ENCODE data around the gene RAB25.

GRCh38 chr1:156100205-156100995, 39.4 kb downstream of the RAB25 start:
- TF ChIP-seq CTCF (IDR thresholded peaks at IDR 0.05) (no peak), POLR2A (IDR thresholded peaks at IDR 0.05) (no peak), EP300 (IDR thresholded peaks at IDR 0.05) (no peak)

All from ovary (tissue), 3 donors.